Activated naive CD4-positive, alpha-beta T cell treated with anti-CD3 and anti-CD28 coated beads, Interleukin-2, amount 10 ng/mL, durations not matched to agents 7 days and 5 days (primary cell): Measurements from ENCODE around the gene CD84.
"Not testable (repeated sequence)": the region's sequence is repeated elsewhere in the genome, so short reads cannot be mapped to it uniquely, and the experiment has no call there.

Source experiments
- CTCF ChIA-PET: fragments of 350-600 bp; sonication (Branson Sonifier 250); formaldehyde crosslinking; loops from one replicate; lab custom pipeline; 2021; ENCODE audit warnings: antibody characterized with exemption; lab: Charles Lee
- DNase-seq: peaks from one replicate; pipeline ENCODE4 v3.0.0-alpha.2; 2020
- H3K27ac Mint-ChIP-seq: one replicate; pipeline ENCODE4 v1.8.0; 2021; ENCODE audit warnings: mild to moderate bottlenecking, moderate library complexity, mixed read lengths
- H3K27me3 Mint-ChIP-seq: one replicate; pipeline ENCODE4 v1.8.0; 2021; ENCODE audit warnings: mild to moderate bottlenecking, mixed read lengths
- H3K36me3 Mint-ChIP-seq: one replicate; pipeline ENCODE4 v1.8.0; 2021; ENCODE audit warnings: mixed read lengths
- H3K4me1 Mint-ChIP-seq: one replicate; pipeline ENCODE4 v1.8.0; 2021; ENCODE audit warnings: mixed read lengths
- H3K4me3 Mint-ChIP-seq: one replicate; pipeline ENCODE4 v1.8.0; 2021; ENCODE audit warnings: mild to moderate bottlenecking, moderate library complexity, mixed read lengths
- H3K9me3 Mint-ChIP-seq: one replicate; pipeline ENCODE4 v1.8.0; 2021; ENCODE audit warnings: mixed read lengths

CD84 gene

DNA sequence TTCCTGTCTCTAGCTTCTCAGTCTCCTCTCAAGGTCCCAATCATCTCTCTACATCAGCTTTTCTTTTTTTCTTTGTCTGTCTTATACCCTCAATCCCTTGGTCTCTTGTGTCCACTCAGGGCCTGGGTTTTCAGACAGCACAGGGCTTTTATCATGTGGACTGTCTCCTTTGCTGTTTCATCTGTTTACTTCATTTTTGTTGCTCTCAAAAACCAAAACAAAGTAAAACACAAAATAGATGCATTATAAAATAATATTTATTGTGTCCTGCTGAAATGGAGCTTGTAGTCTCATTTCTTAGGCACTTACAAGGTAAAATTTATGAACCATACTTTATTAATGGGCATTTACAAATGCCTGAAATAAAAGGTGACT is 38.5 kb downstream of the CD84 start:
- Mint-ChIP-seq H3K27ac (peak overlapping the region; percentile 91), H3K9me3 (peaks cover 11% of the 10 kb centered on the region), H3K4me3 (peak overlapping the region; percentile 43), H3K36me3 (peaks cover 16% of the 10 kb centered on the region), H3K4me1 (peaks cover 51% of the 10 kb centered on the region), H3K27me3 (no peaks in the 10 kb centered on the region)
- DNase-seq, result no peak
- CTCF ChIA-PET, result interaction anchor here (0.7 to 18.8 kb wide), 10 partner anchors 9 to 112 kb away, joined by 3 to 308 read pairs (median 4); partner anchors contain the start of gene SLAMF6

DNA sequence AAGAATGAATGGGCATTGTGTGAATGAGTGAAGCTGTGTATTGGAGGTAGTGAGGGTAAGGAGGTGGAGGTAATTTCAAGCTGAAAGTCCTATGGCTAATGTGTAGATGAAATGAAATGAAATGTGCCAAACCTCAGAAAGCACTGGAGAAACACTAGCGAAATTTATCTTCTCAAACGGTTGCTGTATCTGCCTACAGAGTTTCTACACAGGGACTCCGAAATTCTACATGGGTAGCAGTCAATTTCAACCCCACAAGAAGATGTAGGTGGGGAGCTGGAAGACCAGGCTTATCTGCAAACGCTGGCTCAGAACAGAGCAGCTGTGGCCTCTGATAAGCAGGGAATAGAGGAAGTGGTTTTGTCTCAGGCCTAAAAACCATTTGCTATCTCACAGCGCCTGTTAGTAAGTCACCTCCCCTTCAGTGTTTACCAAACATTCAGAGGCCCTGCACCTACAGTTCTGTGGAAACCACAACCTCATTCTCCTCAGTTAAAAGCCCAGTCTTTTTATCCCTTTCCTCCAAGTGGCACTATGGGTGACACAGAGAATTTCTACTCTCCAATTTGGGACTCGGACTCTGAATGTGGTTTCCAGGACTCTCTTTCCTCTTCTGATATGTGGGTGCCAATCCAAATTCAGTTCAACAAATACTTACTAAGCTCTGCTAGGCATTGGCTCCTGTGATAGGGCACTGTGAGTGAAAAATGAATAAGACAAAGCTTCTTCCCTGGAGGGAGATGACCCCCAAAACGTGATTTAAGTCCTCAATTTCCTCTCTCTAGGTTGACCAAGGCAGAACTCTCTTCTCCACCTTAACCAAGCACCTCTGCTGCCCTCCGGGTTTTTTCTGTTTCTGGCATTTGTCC is 39.1 kb downstream of the CD84 start:
- DNase-seq, result peak; percentile 71
- H3K9me3 Mint-ChIP-seq, result peaks cover 13% of the 10 kb centered on the region
- peaks cover 19% of the 10 kb centered on the region for H3K36me3 Mint-ChIP-seq
- CTCF ChIA-PET, result interaction anchor here (0.7 to 18.8 kb wide), 11 partner anchors 10 to 111 kb away, joined by 3 to 308 read pairs (median 4); partner anchors contain the start of gene SLAMF6
- H3K4me3 Mint-ChIP-seq, result peak overlapping the region; percentile 43
- no peaks in the 10 kb centered on the region for H3K27me3 Mint-ChIP-seq
- peak overlapping the region; percentile 91 for H3K27ac Mint-ChIP-seq
- H3K4me1 Mint-ChIP-seq, result peaks cover 51% of the 10 kb centered on the region

DNA sequence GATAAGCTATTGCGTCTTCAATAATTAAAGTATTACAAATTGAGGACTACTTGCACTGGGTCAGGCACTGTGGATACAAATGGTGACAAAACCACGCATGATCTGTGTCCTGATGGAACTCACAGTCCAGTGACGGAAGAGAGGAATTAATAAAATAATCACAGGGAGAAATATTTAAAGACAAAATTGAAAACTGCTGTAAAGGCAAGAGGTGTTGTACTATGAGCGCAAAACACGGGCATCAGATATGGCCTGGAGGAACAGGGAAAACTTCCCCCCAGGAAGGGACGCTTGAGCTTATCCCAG is 39.7 kb downstream of the CD84 start:
- peaks cover 18% of the 10 kb centered on the region for H3K36me3 Mint-ChIP-seq

DNA sequence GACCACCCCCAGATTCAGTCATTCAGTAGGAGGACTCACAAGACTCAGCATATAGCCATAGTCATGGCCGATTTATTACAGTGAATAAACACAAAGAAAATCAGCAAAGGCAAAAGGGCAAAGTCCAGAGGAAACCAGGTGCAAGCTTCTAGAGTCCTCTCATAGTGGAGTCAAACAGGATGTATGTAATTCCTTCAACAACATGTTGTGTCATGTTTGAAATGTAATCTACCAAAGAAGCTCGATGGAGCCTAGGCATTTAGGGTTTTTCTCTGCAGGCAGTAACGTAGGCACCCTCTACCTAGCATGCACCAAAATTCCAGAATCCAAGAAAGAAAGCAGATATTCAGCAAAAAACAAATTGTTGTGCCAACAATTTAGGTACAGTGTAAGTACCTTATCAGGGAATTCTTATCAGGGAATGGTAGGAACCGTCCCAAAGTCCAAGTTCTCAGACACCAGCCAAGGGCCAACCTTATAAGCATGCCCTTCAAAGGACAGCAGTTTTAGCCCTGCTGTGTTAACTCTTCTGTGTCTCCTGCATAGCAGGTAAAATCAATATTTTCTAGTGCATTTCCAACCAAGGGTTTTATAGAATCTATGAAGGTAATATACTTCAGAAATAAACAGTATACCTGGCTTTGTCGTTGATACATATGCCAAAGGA is 40.2 kb downstream of the CD84 start:
- peaks cover 20% of the 10 kb centered on the region for H3K36me3 Mint-ChIP-seq
- CTCF ChIA-PET, result interaction anchor here (0.9 to 18.8 kb wide), 6 partner anchors 11 to 110 kb away, joined by 4 to 308 read pairs (median 6); no protein-coding TSS in a partner anchor
- peak overlapping the region; percentile 91 for H3K27ac Mint-ChIP-seq
- H3K4me3 Mint-ChIP-seq, result no peak overlapping the region
- H3K9me3 Mint-ChIP-seq, result peaks cover 22% of the 10 kb centered on the region
- H3K27me3 Mint-ChIP-seq, result no peaks in the 10 kb centered on the region
- no peak for DNase-seq
- peaks cover 42% of the 10 kb centered on the region for H3K4me1 Mint-ChIP-seq

More for the DNA sequence above, 39.7 kb downstream of the CD84 start:
- H3K27me3 Mint-ChIP-seq, result no peaks in the 10 kb centered on the region
- peak overlapping the region; percentile 91 for H3K27ac Mint-ChIP-seq
- CTCF ChIA-PET, result interaction anchor here (0.9 to 18.8 kb wide), 7 partner anchors 10 to 111 kb away, joined by 4 to 308 read pairs (median 5); no protein-coding TSS in a partner anchor
- peak overlapping the region; percentile 19 for H3K4me3 Mint-ChIP-seq
- peaks cover 17% of the 10 kb centered on the region for H3K9me3 Mint-ChIP-seq
- no peak for DNase-seq
- H3K4me1 Mint-ChIP-seq, result peaks cover 46% of the 10 kb centered on the region

DNA sequence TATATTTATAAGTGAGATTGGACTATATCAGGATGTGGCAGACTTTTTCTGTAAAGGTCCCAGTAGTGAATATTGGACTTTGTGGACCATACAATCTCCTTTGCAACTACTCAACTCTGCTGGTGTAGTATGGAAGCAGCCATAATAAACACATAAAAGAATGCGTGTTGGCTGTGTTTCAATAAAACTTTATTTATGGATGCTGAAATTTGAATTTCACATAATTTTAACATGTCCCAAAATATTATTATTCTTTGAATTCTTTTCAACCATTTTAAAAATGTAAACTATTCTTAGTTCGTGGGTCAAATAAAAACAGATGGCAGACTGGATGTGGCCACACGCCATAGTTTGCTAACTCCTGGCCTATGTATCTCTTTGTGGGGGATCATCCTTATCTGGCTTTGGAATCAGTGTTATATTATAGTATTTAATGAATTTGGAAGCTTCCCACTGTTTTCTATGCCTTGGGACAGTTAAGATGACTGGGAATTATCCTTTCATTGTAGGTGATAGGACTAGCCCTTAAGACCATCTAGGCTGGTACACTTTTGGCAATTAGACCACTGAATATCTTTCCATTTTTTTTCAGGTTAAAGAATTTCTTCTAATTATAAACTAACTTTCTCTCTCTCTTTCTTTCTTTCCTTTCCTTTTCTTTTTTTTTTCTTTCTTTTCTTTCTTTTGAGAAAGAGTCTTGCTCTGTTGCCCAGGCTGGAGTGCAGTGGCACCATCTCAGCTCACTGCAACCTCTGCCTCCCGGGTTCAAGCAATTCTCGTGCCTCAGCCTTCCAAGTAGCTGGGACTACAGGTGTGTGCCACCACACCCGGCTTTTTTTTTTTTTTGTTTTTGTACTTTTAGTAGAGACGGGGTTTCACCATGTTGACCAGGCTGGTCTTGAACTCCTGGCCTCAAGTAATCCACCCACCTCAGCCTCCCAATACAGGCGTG is 41.3 kb downstream of the CD84 start:
- peaks cover 21% of the 10 kb centered on the region for H3K36me3 Mint-ChIP-seq
- H3K27me3 Mint-ChIP-seq, result no peaks in the 10 kb centered on the region
- peaks cover 37% of the 10 kb centered on the region for H3K4me1 Mint-ChIP-seq
- CTCF ChIA-PET, result interaction anchor here (18.8 kb wide), 1 partner anchor 71 kb away, joined by 308 read pairs; no protein-coding TSS in a partner anchor
- H3K4me3 Mint-ChIP-seq, result no peak overlapping the region
- H3K9me3 Mint-ChIP-seq, result peaks cover 28% of the 10 kb centered on the region
- H3K27ac Mint-ChIP-seq, result no peak overlapping the region
- DNase-seq, result no peak

DNA sequence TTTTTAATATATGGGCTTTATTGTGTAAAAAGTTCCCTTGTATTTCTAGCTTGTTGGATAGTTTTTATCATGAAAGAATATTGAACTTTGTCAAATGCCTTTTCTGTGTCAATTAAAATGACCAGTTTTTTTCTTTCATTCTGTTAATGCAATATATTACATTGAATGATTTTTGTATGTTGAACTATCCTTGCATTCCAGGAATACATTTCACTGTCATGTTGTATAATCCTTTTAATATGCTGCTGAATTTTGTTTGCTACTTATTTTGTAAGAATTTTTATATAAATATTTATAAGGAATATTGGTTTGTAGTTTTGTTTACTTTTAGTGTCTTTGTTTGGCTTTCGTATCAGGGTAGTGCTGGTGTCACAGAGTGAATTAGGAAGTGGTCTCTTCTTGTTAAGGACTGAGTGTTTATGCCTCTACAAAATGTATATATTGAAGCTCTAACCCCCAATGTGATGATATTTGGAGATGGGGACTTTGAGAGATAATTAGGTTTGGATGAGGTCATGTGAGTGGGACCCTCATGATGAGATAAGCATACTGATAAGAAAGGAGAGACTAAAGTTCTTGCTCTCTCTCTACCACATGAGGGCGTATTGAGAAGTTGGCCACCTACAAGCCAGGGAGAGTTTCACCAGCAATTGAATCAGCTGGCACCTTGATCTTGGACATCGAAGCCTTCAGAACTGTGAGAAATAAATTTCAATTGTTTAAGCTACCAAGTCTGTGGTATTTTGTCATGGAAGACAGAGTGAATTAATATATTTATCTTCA is 44.3 kb downstream of the CD84 start:
- DNase-seq, result no peak
- H3K27me3 Mint-ChIP-seq, result no peaks in the 10 kb centered on the region
- peaks cover 33% of the 10 kb centered on the region for H3K9me3 Mint-ChIP-seq
- peaks cover 19% of the 10 kb centered on the region for H3K4me1 Mint-ChIP-seq
- peaks cover 21% of the 10 kb centered on the region for H3K36me3 Mint-ChIP-seq
- no peak overlapping the region for H3K4me3 Mint-ChIP-seq
- CTCF ChIA-PET, result interaction anchor here (0.7 to 2.2 kb wide), 3 partner anchors 12 to 42 kb away, joined by 3 to 8 read pairs (median 4); partner anchors contain the start of gene SLAMF6
- H3K27ac Mint-ChIP-seq, result no peak overlapping the region

DNA sequence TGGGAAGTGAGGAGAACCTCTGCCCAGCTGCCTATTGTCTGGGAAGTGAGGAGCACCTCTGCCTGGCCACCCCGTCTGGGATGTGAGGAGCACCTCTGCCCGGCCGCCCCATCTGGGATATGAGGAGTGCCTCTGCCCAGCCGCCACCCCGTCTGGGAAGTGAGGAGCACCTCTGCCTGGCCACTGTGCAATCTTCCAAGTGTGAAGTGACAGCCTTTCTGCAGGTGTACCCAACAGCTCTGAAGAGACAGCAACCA is 46.8 kb downstream of the CD84 start:
- DNase-seq, CTCF ChIA-PET, H3K27ac Mint-ChIP-seq, H3K27me3 Mint-ChIP-seq, H3K4me3 Mint-ChIP-seq: not testable (repeated sequence)
- Mint-ChIP-seq H3K36me3 (peaks cover 24% of the 10 kb centered on the region), H3K9me3 (peaks cover 42% of the 10 kb centered on the region), H3K4me1 (peaks cover 14% of the 10 kb centered on the region)

DNA sequence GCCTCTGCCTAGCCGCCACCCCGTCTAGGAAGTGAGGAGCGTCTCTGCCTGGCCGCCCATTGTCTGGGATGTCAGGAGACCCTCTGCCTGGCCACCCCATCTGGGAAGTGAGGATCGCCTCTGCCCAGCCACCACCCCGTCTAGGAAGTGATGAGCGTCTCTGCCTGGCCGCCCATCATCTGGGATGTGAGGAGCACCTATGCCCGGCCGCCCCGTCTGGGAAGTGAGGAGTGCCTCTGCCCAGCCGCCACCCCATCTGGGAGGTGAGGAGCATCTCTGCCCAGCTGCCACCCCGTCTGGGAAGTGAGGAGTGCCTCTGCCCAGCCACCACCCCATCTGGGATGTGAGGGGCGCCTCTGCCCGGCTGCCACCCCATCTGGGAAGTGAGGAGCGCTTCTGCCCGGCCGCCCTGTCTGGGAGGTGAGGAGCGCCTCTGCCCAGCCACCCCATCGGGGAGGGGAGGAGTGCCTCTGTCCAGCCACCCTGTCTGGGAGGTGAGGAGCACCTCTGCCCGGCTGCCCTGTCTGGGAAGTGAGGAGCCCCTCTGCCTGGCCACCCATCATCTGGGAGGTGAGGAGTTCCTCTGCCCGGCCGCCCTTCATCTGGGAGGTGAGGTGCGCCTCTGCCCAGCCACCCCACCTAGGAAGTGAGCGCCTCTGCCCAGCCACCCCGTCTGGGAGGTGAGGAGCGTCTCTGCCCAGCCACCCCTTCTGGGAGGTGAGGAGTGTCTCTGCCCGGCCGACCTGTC is 47.3 kb downstream of the CD84 start:
- H3K27ac Mint-ChIP-seq, H3K27me3 Mint-ChIP-seq, H3K4me3 Mint-ChIP-seq, CTCF ChIA-PET, DNase-seq: not testable (repeated sequence)
- Mint-ChIP-seq H3K36me3 (peaks cover 26% of the 10 kb centered on the region), H3K4me1 (peaks cover 14% of the 10 kb centered on the region), H3K9me3 (peaks cover 47% of the 10 kb centered on the region)

DNA sequence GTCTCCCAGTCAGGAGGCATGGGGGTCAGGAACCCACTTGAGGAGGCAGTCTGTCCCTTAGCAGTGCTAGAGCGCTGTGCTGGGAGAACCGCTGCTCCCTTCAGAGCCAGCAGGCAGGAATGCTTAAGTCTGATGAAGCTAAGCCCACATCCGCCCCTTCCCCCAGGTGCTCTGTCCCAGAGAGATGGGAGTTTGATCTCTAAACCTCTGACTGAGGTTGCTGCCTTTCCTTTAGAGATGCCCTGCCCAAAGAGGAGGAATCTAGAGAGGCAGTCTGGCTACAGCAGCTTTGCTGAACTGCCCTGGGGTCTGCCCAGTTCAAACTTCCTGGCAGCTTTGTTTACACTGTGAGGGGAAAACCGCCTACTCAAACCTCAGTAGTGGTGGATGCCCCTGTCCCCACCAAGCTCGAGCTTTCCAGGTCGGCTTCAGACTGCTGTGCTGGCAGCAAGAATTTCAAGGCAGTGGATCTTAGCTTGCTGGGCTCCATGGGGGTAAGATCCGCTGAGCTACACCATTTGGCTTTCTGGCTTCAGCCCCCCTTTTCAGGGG is 49.8 kb downstream of the CD84 start:
- not testable (repeated sequence) for H3K4me3 Mint-ChIP-seq, H3K27me3 Mint-ChIP-seq, H3K27ac Mint-ChIP-seq, DNase-seq
- peaks cover 19% of the 10 kb centered on the region for H3K4me1 Mint-ChIP-seq
- H3K36me3 Mint-ChIP-seq, result peaks cover 27% of the 10 kb centered on the region
- peaks cover 46% of the 10 kb centered on the region for H3K9me3 Mint-ChIP-seq
- CTCF ChIA-PET, result interaction anchor here (1.0 to 2.6 kb wide), 4 partner anchors 12 to 101 kb away, joined by 3 to 8 read pairs (median 4); no protein-coding TSS in a partner anchor

DNA sequence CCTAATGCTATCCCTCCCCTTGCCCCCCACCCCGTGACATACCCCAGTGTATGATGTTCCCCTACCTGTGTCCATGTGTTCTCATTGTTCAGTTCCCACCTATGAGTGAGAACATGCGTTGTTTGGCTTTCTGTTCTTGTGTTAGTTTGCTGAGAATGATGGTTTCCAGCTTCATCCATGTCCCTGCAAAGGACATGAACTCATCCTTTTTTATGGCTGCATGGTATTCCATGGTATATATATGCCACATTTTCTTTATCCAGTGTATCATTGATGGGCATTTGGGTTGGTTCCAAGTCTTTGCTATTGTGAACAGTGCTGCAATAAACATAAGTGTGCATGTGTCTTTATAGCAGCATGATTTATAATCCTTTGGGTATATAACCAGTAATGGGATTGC is 55.5 kb downstream of the CD84 start:
- H3K27me3 Mint-ChIP-seq, DNase-seq: not testable (repeated sequence)
- Mint-ChIP-seq H3K27ac (peak overlapping the region; percentile 43), H3K9me3 (peaks cover 34% of the 10 kb centered on the region), H3K4me1 (peaks cover 56% of the 10 kb centered on the region), H3K4me3 (peak overlapping the region; percentile 55), H3K36me3 (peaks cover 31% of the 10 kb centered on the region)
- CTCF ChIA-PET, result interaction anchor here (0.7 to 1.8 kb wide), 6 partner anchors 11 to 87 kb away, joined by 3 to 8 read pairs (median 4); no protein-coding TSS in a partner anchor

DNA sequence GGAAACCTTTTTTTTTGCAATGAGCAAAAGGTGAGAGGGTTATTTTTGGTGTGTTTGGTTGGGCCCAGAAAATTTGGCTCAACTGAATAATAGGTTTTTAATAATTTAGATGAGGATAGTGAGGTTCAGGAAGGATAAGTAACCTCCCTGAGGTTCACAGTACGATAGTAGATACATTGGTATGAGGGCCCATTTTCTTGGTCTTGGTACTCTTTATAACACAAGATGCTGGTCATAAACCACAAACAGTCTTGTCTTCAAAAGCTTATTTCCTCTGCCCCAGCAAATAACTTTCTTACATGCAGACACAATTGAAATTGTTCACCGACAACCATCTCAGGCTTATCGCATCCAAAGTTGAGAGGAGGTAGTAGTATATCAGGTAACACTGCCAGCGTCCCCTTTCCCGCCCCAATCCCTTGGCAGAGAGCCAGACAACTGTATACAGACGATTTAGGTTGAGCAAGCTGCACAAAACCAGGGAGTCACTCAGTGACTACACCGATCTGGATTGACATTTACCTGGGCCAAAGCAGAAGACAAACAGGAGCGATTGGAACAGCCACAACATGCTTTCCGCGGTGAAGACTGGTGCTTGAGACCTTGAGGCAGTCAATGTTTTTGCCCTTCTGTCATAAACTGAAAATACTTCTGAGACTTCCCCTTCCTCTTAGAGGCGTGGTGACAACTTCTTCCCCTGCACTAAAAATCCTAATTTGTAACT is 56.5 kb downstream of the CD84 start, which contains the start of gene SLAMF6:
TSS of gene SLAMF6 (minus strand) at position 634 of the 724 bp plus-strand sequence. CDS start at position 571, 63 bp downstream.
- H3K4me3 Mint-ChIP-seq, result peak within 1 kb of the TSS; percentile 84
- H3K27ac Mint-ChIP-seq, result peak within 1 kb of the TSS; percentile 95
- peak; percentile 60 for DNase-seq
- peaks cover 30% of the 10 kb centered on the region for H3K9me3 Mint-ChIP-seq
- H3K4me1 Mint-ChIP-seq, result peaks cover 65% of the 10 kb centered on the region
- no peaks in the 10 kb centered on the region for H3K27me3 Mint-ChIP-seq
- H3K36me3 Mint-ChIP-seq, result peaks cover 38% of the 10 kb centered on the region
- CTCF ChIA-PET, result interaction anchor here (0.7 to 1.8 kb wide), 8 partner anchors 10 to 96 kb away, joined by 3 to 8 read pairs (median 4); no protein-coding TSS in a partner anchor
